Body of pancreas (tissue), 4 donors: ENCODE results near the gene ZC3H18. TPM values are rescaled to one million over a fixed set of nuclear protein-coding genes. Genes with fewer than 3 reads are reported as not detected.
A peak's percentile ranks its signal among the peaks of the same experiment; 100 is the strongest.
"Not testable (repeated sequence)": the region's sequence is repeated elsewhere in the genome, so short reads cannot be mapped to it uniquely, and the experiment has no call there.

Experiments
- ATAC-seq: fragments of 150-250 bp; one replicate; pipeline ENCODE4 v1.9.1; 2016
- DNase-seq, 4 donors: peaks; one replicate each; pipeline ENCODE4 v3.0.0-alpha.2; 2019
- H3K27ac ChIP-seq, 4 donors: fragments of 200-600 bp; sonication (generic); 1 replicate in 3 of 4; 2 replicates in 1 of 4; pipeline versions ENCODE4 v1.5.1 to v1.6.1; 2016 to 2019; ENCODE audit warnings: mild to moderate bottlenecking in 1 of 4, mixed read lengths in 1 of 4, moderate library complexity in 1 of 4
- H3K27me3 ChIP-seq, 2 donors: fragments of 200-600 bp; sonication (generic); one replicate each; pipeline ENCODE4 v1.6.0; 2016; ENCODE audit warnings: mild to moderate bottlenecking in 1 of 2
- H3K36me3 ChIP-seq, 2 donors: fragments of 200-600 bp; sonication (generic); replicated peaks in 1 of 2; 2 replicates each; pipeline ENCODE4 v1.5.1; 2016; ENCODE audit warnings: low read depth in 2 of 2; ENCODE audit not compliant: insufficient read depth in 1 of 2
- H3K4me1 ChIP-seq: fragments of 200-600 bp; sonication (generic); one replicate; pipeline ENCODE4 v1.6.0; 2016
- H3K4me3 ChIP-seq, 2 donors: fragments of 200-600 bp; sonication (generic); 1 replicate in 1 of 2; 2 replicates in 1 of 2; pipeline ENCODE4 v1.5.1; 2016 to 2019
- H3K9me3 ChIP-seq, 3 donors: fragments of 200-600 bp; sonication (generic); 1 replicate in 2 of 3; 2 replicates in 1 of 3; pipeline ENCODE4 v1.5.1; 2016
- POLR2A ChIP-seq, 3 donors: fragments of 450-650 bp; IDR thresholded peaks; one replicate each; pipeline ENCODE4 v1.6.1; 2016; ENCODE audit warnings: antibody characterized with exemption in 3 of 3, mild to moderate bottlenecking in 2 of 3
- WGBS, 2 donors: methylation state at CpG; one replicate each; pipeline ENCODE4 v1.1.5; 2017; 5-methylcytosine and 5-hydroxymethylcytosine counted together
- intact Hi-C: fragments of 100-400 bp; cut with DNase I; formaldehyde crosslinking; loops from one replicate; pipeline ENCODE4 v1.15.1; 2023
- total RNA-seq, 2 donors: library from RNA; depleted of rRNA; stranded (reverse); fragments of >200 nt; gene quantifications; one replicate each; pipeline ENCODE4 v1.1.0, GENCODE V29; 2016
- TF ChIP-seq, protein P1 (sequence below), 7 experiments: fragments of 450-650 bp in 4 of 7; fragments of 200-600 bp in 3 of 7; sonication (generic) in 3 of 7; IDR thresholded peaks; one replicate each; pipeline ENCODE4 v1.5.1; 2016 to 2019; ENCODE audit warnings: antibody characterized with exemption in 7 of 7

ZC3H18 gene
- total RNA-seq, 2 donors from 2014 or later: 11.7 to 22.4 TPM

DNA sequence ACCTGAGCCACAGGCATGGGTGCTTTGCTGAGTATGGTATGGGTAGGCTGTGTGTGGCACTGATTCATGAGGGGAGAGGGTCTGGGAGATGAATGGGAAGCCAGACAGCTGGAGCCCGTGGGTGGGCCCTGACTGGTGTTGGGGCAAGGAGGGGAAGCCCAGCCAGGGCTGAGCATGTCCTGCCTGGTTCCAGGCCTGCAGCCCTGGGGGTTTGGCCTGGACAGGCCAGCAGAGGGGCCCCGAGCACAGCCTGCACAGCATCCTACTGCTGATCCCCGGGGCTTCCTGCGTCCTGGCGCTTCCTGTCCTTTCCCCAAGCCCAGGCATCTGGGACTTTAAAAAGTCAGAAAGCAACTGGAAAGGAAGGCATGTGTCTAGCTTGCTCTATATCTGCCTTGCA lies 97.3 kb downstream of the ZC3H18 start:
- Histone ChIP-seq H3K27me3 (no peaks in the 10 kb centered on the region), H3K27ac (no peak overlapping the region), H3K36me3 (no peaks in the 10 kb centered on the region), H3K4me3 (no peak overlapping the region), H3K4me1 (peaks cover 22% of the 10 kb centered on the region), H3K9me3 (no peaks in the 10 kb centered on the region)
- no peak for ATAC-seq
- no peak for TF ChIP-seq POLR2A (IDR thresholded peaks at IDR 0.05)
- TF ChIP-seq, protein P1, sequence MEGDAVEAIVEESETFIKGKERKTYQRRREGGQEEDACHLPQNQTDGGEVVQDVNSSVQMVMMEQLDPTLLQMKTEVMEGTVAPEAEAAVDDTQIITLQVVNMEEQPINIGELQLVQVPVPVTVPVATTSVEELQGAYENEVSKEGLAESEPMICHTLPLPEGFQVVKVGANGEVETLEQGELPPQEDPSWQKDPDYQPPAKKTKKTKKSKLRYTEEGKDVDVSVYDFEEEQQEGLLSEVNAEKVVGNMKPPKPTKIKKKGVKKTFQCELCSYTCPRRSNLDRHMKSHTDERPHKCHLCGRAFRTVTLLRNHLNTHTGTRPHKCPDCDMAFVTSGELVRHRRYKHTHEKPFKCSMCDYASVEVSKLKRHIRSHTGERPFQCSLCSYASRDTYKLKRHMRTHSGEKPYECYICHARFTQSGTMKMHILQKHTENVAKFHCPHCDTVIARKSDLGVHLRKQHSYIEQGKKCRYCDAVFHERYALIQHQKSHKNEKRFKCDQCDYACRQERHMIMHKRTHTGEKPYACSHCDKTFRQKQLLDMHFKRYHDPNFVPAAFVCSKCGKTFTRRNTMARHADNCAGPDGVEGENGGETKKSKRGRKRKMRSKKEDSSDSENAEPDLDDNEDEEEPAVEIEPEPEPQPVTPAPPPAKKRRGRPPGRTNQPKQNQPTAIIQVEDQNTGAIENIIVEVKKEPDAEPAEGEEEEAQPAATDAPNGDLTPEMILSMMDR (IDR thresholded peaks at IDR 0.05): no peak
- intact Hi-C loops: no loop called here
- DNase-seq: no peak
- whole genome bisulfite sequencing, 2 donors: 75 to 100% methylated on average over 1 to 5 of the region's 5 CpGs

DNA sequence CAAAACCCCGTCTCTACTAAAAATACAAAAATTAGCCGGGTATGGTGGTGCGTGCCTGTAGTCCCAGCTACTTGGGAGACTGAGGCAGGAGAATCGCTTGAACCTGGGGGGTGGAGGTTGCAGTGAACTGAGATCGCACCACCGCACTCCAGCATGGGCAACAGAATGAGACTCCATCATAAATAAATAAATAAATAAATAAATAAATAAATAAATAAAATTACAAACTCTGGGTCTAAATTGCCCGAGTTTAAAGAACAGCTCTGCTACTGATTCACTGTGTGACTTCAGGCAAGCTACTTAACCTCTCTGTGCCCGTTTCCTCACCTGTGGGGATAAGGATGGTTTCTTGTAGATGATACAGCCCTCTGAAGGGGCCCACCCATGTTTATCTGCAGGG lies 99.3 kb downstream of the ZC3H18 start:
- 85 to 90% methylated on average over 8 of the region's 8 CpGs for WGBS, 2 donors
- DNase-seq, intact Hi-C loops: not testable (repeated sequence)

DNA sequence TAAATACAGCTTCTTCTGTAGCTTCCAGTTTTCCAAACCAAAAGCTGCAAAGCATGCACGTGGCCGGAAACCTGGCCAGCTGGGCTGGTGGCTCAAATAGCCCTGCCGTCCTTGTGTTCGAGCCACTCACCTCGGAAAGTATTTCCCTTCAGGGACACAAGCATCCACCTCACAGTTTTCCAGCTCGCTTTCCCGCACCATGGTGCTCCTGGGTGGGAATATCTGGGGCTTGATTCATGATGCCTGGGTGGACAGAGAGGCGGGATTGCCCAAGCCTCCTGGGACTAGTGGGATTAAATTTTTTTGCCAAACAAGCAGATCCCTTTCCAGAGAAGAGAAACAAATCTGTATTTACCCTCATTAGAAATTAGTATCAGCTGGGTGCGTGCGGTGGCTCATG lies 99.8 kb downstream of the ZC3H18 start:
- intact Hi-C loops: no loop called here
- H3K36me3 ChIP-seq: no peaks in the 10 kb centered on the region
- H3K4me1 ChIP-seq: peaks cover 8% of the 10 kb centered on the region
- DNase-seq (no peak), ATAC-seq (no peak)
- WGBS, 2 donors: 76 to 85% methylated on average over 10 of the region's 10 CpGs
- H3K27ac ChIP-seq: no peak overlapping the region
- H3K9me3 ChIP-seq: no peaks in the 10 kb centered on the region
- TF ChIP-seq, protein P1 (IDR thresholded peaks at IDR 0.05): no peak
- TF ChIP-seq POLR2A (IDR thresholded peaks at IDR 0.05): no peak
- no peak overlapping the region for H3K4me3 ChIP-seq
- H3K27me3 ChIP-seq: no peaks in the 10 kb centered on the region

More for the DNA sequence above, 99.3 kb downstream of the ZC3H18 start:
- peaks cover 13% of the 10 kb centered on the region for H3K4me1 ChIP-seq
- not testable (repeated sequence) for H3K4me3 ChIP-seq, H3K27me3 ChIP-seq, H3K36me3 ChIP-seq, H3K9me3 ChIP-seq, H3K27ac ChIP-seq, ATAC-seq

DNA sequence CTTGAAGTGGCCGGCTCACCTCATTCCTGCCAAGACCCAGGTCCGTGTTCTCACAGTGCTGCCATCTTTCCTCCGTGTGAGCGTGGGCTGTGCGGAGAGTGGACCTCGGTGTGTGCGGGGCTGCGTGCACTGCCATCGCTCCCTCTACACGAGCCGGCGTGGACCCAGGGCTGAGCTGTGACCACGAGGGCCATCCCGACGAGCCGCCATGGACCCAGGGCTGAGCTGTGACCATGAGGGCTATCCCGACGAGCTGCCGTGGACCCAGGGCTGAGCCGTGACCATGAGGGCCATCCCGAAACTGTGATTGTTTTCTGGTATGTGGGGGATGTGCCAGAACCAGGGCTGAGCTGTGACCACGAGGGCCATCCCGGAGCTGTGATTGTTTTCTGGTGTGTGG lies 101.6 kb downstream of the ZC3H18 start:
- Histone ChIP-seq H3K27ac (no peak overlapping the region), H3K4me3 (no peak overlapping the region), H3K4me1 (no peaks in the 10 kb centered on the region), H3K9me3 (no peaks in the 10 kb centered on the region), H3K27me3 (no peaks in the 10 kb centered on the region), H3K36me3 (no peaks in the 10 kb centered on the region)
- ATAC-seq (no peak), DNase-seq (no peak)
- intact Hi-C loops: no loop called here
- WGBS, 2 donors: 87 to 91% methylated on average over 12 to 23 of the region's 23 CpGs
- TF ChIP-seq, protein P1 (IDR thresholded peaks at IDR 0.05): no peak
- no peak for TF ChIP-seq POLR2A (IDR thresholded peaks at IDR 0.05)

DNA sequence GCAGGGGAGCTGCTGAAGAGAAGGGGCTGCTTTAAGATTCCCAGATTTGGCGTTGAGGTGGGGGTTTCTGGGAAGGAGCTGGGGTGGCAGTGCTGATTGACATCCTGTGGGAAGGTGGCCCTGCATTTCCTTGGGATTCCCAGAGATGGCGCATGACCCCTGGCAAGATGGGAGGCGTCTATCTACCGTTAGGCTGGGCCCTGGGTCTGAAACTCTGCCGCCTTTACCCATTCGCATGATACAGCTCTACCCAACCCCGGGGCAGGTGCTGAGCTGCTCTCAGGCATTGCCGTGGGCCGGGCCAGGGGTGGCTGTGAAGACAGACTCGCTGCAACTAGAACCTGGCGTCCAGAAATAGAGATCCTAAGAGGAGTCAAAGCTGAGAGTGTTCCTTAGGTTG lies 102.6 kb downstream of the ZC3H18 start:
- no peak for ATAC-seq

More for the DNA sequence above, 102.6 kb downstream of the ZC3H18 start:
- H3K27me3 ChIP-seq: no peaks in the 10 kb centered on the region
- H3K27ac ChIP-seq: no peak overlapping the region
- peak in 1 of 4 donors; percentile 42 for DNase-seq
- no peaks in the 10 kb centered on the region for H3K9me3 ChIP-seq
- TF ChIP-seq, protein P1 (IDR thresholded peaks at IDR 0.05): peak in 3 of 7 experiments; percentile 12 to 42 (median 27)
- no peak for TF ChIP-seq POLR2A (IDR thresholded peaks at IDR 0.05)
- H3K36me3 ChIP-seq: no peaks in the 10 kb centered on the region
- intact Hi-C loops: no loop called here
- no peak overlapping the region for H3K4me3 ChIP-seq
- 59 to 63% methylated on average over 11 of the region's 11 CpGs for WGBS, 2 donors
- no peaks in the 10 kb centered on the region for H3K4me1 ChIP-seq
